ENCODE results near the gene MRPL52. TPM values are rescaled to one million over a fixed set of nuclear protein-coding genes. Genes with fewer than 3 reads are reported as not detected.

MRPL52 gene
- total and polyA plus RNA-seq, 10 of the 15 experiments (the other 5 are each of a cell fraction or from before 2014, with no cell fraction given): 51.7 to 541 (median 142) TPM

- TF ChIP-seq ATF2 (IDR thresholded peaks at IDR 0.05; ENCODE audit: low read length) (peak; percentile 90), HDAC6 (IDR thresholded peaks at IDR 0.05; ENCODE audit: unreplicated experiment) (no peak), PML (IDR thresholded peaks at IDR 0.05; ENCODE audit: low read length) (peak; percentile 51; the same call in 1 of the 2 replicates), TCF3 (IDR thresholded peaks at IDR 0.05; ENCODE audit: borderline replicate concordance, insufficient read depth, low read depth, low read length) (peak; percentile 97), SMARCA5 (IDR thresholded peaks at IDR 0.05) (no peak), POU2F2 (IDR thresholded peaks at IDR 0.05; ENCODE audit: borderline replicate concordance, low read depth, low read length) (0 out of 3 replicates have a peak, but pooled peaks have one; percentile 48), SIX5 (IDR thresholded peaks at IDR 0.05; ENCODE audit: low read depth, low read length, severe bottlenecking) (no peak), SPI1 (IDR thresholded peaks at IDR 0.05; ENCODE audit: borderline replicate concordance, insufficient read depth, low read depth, low read length) (no peak), RELA (IDR thresholded peaks at IDR 0.05; ENCODE audit: borderline replicate concordance, partially characterized antibody) (no peak), CUX1 (IDR thresholded peaks at IDR 0.05; ENCODE audit: insufficient replicate concordance, low read depth, low read length) (no peak), EED (IDR thresholded peaks at IDR 0.05; ENCODE audit: low read depth) (peak; percentile 94), IRF5 (IDR thresholded peaks at IDR 0.05; ENCODE audit: borderline replicate concordance) (no peak), ZNF207 (IDR thresholded peaks at IDR 0.05; ENCODE audit: borderline replicate concordance) (no peak), YY1 (IDR thresholded peaks at IDR 0.05; ENCODE audit: low read depth, low read length) (0 out of 2 replicates have a peak, but pooled peaks have one; percentile 46), FOXM1 (IDR thresholded peaks at IDR 0.05; ENCODE audit: low read depth, low read length) (peak; percentile 96), NFIC (IDR thresholded peaks at IDR 0.05; ENCODE audit: low read depth, low read length) (peak; percentile 94), BHLHE40 (IDR thresholded peaks at IDR 0.05; ENCODE audit: borderline replicate concordance in 1 of 2, low read depth in 2 of 2, low read length in 1 of 2) (peak; percentile 53 to 86; a peak in 3 of 4 replicates), CEBPB (IDR thresholded peaks at IDR 0.05; ENCODE audit: borderline replicate concordance in 1 of 2, low read depth in 2 of 2, low read length in 2 of 2) (no peak)
- TF ChIP-seq, protein P1, sequence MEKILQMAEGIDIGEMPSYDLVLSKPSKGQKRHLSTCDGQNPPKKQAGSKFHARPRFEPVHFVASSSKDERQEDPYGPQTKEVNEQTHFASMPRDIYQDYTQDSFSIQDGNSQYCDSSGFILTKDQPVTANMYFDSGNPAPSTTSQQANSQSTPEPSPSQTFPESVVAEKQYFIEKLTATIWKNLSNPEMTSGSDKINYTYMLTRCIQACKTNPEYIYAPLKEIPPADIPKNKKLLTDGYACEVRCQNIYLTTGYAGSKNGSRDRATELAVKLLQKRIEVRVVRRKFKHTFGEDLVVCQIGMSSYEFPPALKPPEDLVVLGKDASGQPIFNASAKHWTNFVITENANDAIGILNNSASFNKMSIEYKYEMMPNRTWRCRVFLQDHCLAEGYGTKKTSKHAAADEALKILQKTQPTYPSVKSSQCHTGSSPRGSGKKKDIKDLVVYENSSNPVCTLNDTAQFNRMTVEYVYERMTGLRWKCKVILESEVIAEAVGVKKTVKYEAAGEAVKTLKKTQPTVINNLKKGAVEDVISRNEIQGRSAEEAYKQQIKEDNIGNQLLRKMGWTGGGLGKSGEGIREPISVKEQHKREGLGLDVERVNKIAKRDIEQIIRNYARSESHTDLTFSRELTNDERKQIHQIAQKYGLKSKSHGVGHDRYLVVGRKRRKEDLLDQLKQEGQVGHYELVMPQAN (conservative IDR thresholded peaks at IDR 0.05): 0 out of 2 replicates have a peak, but pooled peaks have one; percentile 2
Observed at GRCh38 chr14:22796087-22796707, 33.5 kb upstream of the MRPL52 start (continued).
